Astrocyte (in vitro differentiated cells and primary cell): ENCODE measurements around the gene FUT1.

Experiments
- EZH2 ChIP-seq: IDR thresholded peaks from 2 replicates; pipeline ENCODE4 v1.6.1; 2012; ENCODE audit warnings: mild to moderate bottlenecking, low read length, inconsistent platforms; ENCODE audit not compliant: insufficient read depth
- TF ChIP-seq, protein P1 (sequence below): IDR thresholded peaks from 2 replicates; pipeline ENCODE4 v1.5.1; 2011; ENCODE audit warnings: low read depth, mild to moderate bottlenecking, inconsistent platforms, low read length, moderate library complexity; ENCODE audit not compliant: insufficient read depth

DNA sequence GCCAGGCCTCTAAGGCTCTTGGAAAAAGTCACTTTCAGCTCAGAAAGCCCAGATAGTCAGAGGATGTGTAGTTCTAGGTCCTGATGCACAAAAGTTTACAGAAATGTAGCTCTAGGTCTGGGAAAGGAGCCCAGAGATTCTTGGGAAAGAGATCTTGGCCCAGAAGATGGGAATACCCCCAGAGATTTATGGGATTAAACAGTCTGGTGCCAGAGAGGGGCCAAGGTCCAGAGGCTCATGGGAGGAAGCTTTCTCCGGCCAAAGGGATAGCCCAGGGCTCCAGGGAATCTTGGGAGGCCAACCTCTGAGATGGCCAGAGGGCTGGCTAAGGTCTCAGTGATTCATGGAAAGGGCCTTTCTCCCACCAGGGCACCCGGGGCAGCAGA lies 43.2 kb upstream of the FUT1 start:
- TF ChIP-seq, protein P1, sequence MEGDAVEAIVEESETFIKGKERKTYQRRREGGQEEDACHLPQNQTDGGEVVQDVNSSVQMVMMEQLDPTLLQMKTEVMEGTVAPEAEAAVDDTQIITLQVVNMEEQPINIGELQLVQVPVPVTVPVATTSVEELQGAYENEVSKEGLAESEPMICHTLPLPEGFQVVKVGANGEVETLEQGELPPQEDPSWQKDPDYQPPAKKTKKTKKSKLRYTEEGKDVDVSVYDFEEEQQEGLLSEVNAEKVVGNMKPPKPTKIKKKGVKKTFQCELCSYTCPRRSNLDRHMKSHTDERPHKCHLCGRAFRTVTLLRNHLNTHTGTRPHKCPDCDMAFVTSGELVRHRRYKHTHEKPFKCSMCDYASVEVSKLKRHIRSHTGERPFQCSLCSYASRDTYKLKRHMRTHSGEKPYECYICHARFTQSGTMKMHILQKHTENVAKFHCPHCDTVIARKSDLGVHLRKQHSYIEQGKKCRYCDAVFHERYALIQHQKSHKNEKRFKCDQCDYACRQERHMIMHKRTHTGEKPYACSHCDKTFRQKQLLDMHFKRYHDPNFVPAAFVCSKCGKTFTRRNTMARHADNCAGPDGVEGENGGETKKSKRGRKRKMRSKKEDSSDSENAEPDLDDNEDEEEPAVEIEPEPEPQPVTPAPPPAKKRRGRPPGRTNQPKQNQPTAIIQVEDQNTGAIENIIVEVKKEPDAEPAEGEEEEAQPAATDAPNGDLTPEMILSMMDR, result no peak
- TF ChIP-seq EZH2, result no peak
